Right forelimb (tissue), 1 donor: ENCODE data around the gene SELENOW.
"Not testable (repeated sequence)": the region's sequence is repeated elsewhere in the genome, so short reads cannot be mapped to it uniquely, and the experiment has no call there.

Experiments
- DNase-seq: peaks from one replicate; pipeline ENCODE4 v3.0.0-alpha.2; 2018

Gene SELENOW

DNA sequence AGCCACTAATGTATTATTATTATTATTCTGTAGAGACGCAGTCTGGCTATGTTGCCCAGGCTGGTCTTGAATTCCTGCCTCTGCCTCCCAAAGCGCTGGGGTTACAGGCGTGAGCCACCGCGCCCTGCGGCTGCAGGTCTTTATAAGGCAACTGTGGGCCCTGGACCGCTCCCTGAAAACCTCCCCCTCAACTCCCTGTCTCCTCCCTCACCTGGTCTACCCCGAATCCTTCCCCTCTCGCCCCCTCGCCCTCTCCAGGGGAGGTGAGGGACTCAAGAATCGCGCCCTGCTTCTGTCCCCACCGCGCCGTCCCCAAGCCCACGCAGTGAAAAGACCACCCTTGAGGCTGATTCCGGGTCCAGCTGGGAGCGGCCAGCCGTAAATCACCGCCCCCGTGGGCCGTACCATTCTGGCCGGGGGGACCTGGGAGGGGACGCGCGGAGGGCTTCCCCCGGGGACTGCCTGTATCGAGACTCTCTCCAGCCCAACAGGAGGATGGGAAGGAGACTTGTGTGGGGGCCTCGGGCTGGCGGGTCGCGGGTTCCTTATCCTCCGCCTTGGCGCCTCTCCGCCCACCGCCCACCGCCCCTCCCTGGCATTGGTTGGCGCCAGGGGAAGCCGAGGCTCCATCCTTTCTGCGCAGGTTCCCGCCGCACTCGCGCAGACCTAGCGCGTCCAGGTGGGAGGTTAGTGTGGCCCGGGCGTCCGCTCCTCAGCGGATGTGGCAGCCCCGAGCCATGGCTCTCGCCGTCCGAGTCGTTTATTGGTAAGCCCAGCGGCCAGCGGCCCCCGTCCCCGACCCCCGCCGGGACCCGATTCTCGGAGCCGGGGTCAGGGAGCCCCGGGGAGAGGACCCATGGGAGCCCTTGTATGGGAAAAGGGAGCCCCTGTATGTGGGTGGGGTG, at the start of gene SELENOW:
Gene SELENOW, plus strand, starts transcription at position 655 of the 905 bp plus-strand sequence. Its CDS starts 83 bp downstream, at position 738.
- peak; percentile 90 for DNase-seq

DNA sequence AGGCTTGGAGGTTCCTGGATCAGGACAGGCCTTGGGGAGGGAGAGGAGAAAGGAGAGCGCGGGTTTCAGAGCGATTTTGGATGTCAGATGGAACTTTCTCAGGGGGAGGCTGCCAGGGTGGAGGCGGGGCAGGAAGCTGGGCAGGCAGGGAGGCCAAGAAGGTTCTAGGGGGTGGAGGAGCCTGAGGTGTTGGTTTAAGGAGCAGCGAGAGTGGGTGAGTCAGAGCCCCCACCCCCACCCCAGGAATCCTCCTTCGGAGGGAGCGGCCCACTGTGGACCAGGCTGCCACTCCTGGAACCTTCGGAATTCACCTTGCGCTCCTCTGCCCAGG, 49.1 kb upstream of the SELENOW start:
- DNase-seq: peak; percentile 73

GRCh38 chr19:47729799-47730520, 48.5 kb upstream of the SELENOW start:
- no peak for DNase-seq

DNA sequence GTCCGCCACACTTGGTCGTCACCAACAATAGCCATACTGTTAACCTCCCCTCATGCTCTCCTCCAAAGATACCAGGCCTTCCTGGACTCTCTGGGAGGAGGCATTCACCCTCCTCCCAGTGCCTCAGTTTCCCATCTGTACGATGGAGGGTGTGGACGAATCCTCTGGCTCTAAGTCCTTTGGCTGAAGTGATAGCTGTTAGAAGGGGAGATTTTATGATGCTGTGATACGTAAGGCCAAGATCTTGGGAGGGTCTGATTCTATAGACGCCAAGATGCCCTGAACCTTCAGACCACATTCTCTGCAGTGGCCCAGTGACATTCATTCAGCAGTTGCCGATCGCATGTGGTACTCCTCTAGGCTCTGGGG, 48.0 kb upstream of the SELENOW start:
- no peak for DNase-seq

GRCh38 chr19:47730910-47731309, 47.6 kb upstream of the SELENOW start:
- DNase-seq: no peak

DNA sequence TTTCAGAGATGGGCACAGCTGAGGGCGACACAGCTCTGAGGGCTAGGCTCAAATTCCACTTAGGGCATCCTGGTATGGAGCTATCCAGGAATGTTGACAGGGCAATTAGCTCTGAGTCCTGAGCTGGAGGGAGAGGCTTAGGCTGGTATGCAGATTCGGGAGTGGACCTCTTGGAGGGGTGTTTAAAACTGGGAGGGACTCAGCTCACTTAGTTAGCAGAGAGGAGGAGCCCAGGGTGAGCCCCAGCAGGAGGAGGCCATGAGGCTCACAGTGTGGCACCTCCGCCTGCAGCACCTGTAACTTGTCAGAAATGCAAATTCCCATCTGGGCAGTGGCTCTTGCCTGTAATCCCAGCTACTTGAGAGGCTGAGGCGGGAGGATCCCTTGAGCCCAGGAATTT, 43.4 kb upstream of the SELENOW start:
- DNase-seq: no peak

DNA sequence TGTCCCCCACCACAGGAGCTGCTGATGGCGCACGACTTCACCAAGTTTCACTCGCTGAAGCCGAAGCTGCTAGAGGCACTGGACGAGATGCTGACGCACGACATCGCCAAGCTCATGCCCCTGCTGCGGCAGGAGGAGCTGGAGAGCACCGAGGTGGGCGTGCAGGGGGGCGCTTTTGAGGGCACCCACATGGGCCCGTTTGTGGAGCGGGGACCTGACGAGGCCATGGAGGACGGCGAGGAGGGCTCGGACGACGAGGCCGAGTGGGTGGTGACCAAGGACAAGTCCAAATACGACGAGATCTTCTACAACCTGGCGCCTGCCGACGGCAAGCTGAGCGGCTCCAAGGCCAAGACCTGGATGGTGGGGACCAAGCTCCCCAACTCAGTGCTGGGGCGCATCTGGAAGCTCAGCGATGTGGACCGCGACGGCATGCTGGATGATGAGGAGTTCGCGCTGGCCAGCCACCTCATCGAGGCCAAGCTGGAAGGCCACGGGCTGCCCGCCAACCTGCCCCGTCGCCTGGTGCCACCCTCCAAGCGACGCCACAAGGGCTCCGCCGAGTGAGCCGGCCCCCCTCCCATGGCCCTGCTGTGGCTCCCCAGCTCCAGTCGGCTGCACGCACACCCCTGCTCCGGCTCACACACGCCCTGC, 37.5 kb upstream of the SELENOW start:
- DNase-seq: no peak

GRCh38 chr19:47741544-47742140, 36.9 kb upstream of the SELENOW start:
- no peak for DNase-seq

DNA sequence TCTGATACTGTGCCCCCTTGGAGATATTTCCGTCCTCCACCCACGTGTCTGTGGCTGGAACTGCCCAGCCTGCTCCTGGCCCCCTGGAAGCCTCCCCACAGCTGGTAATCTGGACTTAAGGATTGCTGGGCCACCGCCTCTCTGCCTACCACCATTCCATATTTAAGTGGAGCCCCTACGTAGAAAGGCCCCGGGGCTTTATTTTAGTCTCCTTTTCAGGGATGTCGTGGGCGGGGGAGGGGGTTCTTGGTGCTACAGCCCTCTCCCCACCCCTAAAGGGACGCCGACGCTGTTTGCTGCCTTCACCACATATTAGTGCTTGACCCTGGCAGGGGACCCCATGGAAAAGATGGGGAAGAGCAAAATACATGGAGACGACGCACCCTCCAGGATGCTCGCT, 35.9 kb upstream of the SELENOW start:
- DNase-seq: no peak

- DNase-seq: peak; percentile 99
These were observed 33.2 kb upstream of the SELENOW start, which contains the start of gene NOP53 for GRCh38 chr19:47745010-47745901. Gene NOP53, plus strand, starts transcription at chr19:47745546. Its CDS starts 14 bp downstream, at chr19:47745560.

DNA sequence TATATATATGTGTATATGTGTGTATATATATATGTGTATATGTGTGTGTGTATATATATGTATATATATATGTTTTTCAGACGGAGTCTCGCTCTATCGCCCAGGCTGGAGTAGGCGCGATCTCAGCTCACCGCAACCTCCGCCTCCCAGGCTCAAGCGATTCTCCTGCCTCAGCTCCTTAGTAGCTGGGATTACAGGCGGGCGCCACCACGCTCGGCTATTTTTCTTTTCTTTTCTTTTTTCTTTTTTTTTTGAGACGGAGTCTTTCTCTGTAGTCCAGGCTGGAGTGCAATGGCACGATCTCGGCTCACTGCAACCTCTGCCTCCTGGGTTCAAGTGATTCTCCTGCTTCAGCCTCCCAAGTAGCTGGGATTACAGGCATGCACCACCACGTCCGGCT, 32.4 kb upstream of the SELENOW start:
- not testable (repeated sequence) for DNase-seq

DNA sequence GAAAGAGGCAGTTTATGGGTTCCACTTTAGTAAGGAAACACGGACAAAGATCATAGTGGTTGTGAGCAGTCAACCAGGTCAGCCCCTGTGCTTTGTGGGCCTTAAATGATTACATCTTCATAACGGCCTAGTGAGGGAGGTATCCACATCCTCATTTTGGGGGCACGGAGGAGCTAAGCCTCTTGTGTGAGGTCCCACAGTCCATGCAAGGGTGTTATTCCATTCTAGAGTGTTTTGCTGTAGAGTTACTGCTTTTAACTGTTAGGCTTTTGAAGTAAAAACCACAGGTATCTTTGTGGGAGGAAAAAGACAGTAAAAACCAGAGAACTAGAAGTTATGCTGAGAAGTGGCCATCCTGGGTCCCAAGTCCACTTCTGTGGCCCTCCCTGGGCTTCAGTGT, 29.2 kb upstream of the SELENOW start:
- DNase-seq: no peak

- no peak for DNase-seq
These were observed 27.8 kb upstream of the SELENOW start for GRCh38 chr19:47750752-47751151.

DNA sequence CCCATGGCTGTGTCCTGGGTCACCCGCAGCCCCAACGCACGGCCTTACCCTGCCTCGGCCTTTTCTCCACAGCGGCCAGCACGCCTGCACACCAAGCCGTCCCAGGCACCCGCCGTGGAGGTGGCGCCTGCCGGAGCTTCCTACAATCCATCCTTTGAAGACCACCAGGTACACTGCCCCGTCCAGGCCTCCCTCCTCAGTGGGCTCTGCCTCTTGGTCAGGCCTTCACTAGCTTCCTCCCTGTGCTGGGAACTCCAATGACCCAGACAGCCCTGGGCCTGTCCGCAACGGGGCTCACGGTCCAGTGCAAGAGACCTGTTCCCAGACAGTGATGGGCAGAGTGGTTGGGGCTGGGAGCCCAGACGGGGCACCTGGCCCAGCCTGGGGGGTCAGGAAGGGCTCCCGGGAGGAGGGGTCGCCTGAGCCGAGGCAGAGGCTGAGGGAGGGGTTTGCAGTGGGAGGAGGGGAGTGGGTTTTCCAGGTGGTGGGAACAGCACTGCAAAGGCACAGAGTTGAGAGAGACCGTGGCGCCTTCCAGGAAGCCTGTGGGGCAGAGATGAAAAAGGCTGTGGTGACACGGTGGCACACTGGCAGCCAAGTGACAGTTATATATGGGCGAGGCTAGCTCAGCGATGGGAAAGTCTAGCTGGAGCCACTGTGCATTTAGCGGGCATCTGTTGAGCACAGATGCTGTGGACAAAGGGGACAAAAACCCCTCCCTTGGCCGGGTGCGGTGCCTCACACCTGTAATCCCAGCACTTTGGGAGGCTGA, 25.9 kb upstream of the SELENOW start:
- no peak for DNase-seq

GRCh38 chr19:47754206-47755064, 24.1 kb upstream of the SELENOW start:
- DNase-seq: no peak

GRCh38 chr19:47755065-47755761, 23.3 kb upstream of the SELENOW start:
- no peak for DNase-seq

GRCh38 chr19:47755762-47756626, 22.5 kb upstream of the SELENOW start:
- no peak for DNase-seq

- DNase-seq: no peak
These were observed 21.9 kb upstream of the SELENOW start for GRCh38 chr19:47756627-47756929.
